ENCODE results near the gene HPDL.
"Not testable (repeated sequence)": the region's sequence is repeated elsewhere in the genome, so short reads cannot be mapped to it uniquely, and the experiment has no call there.

DNA sequence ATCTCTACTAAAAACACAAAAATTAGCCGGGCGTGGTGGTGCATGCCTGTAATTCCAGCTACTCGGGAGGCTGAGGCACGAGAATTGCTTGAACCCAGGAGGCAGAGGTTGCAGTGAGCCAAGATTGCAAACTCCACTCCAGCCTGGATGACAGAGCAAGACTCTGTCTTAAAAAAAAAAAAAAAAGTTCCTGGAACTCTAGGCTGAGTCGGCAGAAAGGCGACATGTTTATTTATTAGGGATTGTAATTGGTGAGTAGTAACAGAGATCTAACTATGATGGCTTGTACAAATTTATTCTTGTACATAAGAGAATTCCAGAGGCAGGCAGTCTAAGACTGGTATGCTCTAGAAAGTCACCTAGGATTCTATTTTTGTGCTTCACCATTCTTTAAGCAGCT is 35.7 kb upstream of the HPDL start:
- TF ChIP-seq, protein P1, sequence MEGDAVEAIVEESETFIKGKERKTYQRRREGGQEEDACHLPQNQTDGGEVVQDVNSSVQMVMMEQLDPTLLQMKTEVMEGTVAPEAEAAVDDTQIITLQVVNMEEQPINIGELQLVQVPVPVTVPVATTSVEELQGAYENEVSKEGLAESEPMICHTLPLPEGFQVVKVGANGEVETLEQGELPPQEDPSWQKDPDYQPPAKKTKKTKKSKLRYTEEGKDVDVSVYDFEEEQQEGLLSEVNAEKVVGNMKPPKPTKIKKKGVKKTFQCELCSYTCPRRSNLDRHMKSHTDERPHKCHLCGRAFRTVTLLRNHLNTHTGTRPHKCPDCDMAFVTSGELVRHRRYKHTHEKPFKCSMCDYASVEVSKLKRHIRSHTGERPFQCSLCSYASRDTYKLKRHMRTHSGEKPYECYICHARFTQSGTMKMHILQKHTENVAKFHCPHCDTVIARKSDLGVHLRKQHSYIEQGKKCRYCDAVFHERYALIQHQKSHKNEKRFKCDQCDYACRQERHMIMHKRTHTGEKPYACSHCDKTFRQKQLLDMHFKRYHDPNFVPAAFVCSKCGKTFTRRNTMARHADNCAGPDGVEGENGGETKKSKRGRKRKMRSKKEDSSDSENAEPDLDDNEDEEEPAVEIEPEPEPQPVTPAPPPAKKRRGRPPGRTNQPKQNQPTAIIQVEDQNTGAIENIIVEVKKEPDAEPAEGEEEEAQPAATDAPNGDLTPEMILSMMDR (optimal IDR thresholded peaks at IDR 0.05 in 1 of 3, IDR thresholded peaks at IDR 0.05 in 1 of 3, conservative IDR thresholded peaks at IDR 0.05 in 1 of 3; ENCODE audit: extremely low read depth in 1 of 3, insufficient read depth in 2 of 3, low read length in 3 of 3): not testable (repeated sequence)
- not testable (repeated sequence) for TF ChIP-seq EZH2 (IDR thresholded peaks at IDR 0.05; ENCODE audit: low read length)
